Activated T-cell treated with anti-CD3 and anti-CD28 coated beads, Interleukin-2, amount 50 U/mL, for 24 hours (primary cell): ENCODE measurements around the gene INPP5K.

Source experiments
- DNase-seq: peaks from one replicate; pipeline ENCODE4 v3.0.0-alpha.2; 2020
- H3K27ac Mint-ChIP-seq: 2 replicates; pipeline ENCODE4 v1.8.0; 2020; ENCODE audit warnings: mild to moderate bottlenecking, mixed read lengths
- H3K27me3 Mint-ChIP-seq: 2 replicates; pipeline ENCODE4 v1.8.0; 2020; ENCODE audit warnings: mixed read lengths
- H3K36me3 Mint-ChIP-seq: 2 replicates; pipeline ENCODE4 v1.8.0; 2020; ENCODE audit warnings: low read depth, mixed read lengths
- H3K4me1 Mint-ChIP-seq: 2 replicates; pipeline ENCODE4 v1.8.0; 2020; ENCODE audit warnings: low read depth, mixed read lengths
- H3K4me3 Mint-ChIP-seq: 2 replicates; pipeline ENCODE4 v1.8.0; 2020; ENCODE audit warnings: mild to moderate bottlenecking, moderate library complexity, mixed read lengths
- H3K9me3 Mint-ChIP-seq: 2 replicates; pipeline ENCODE4 v1.8.0; 2020; ENCODE audit warnings: mixed read lengths

INPP5K gene

GRCh38 chr17:1503699-1504098 is 12.7 kb downstream of the INPP5K start:
- H3K4me1 Mint-ChIP-seq = no peaks in the 10 kb centered on the region
- DNase-seq = no peak
- no peak overlapping the region for H3K4me3 Mint-ChIP-seq
- H3K9me3 Mint-ChIP-seq = no peaks in the 10 kb centered on the region
- no peaks in the 10 kb centered on the region for H3K27me3 Mint-ChIP-seq
- peak overlapping the region; percentile 1 for H3K27ac Mint-ChIP-seq
- H3K36me3 Mint-ChIP-seq = peaks cover 35% of the 10 kb centered on the region

GRCh38 chr17:1498869-1499268 is 17.5 kb downstream of the INPP5K start:
- H3K27ac Mint-ChIP-seq = no peak overlapping the region
- no peaks in the 10 kb centered on the region for H3K9me3 Mint-ChIP-seq
- H3K27me3 Mint-ChIP-seq = no peaks in the 10 kb centered on the region
- no peak for DNase-seq
- no peak overlapping the region for H3K4me3 Mint-ChIP-seq
- H3K4me1 Mint-ChIP-seq = no peaks in the 10 kb centered on the region
- peaks cover 28% of the 10 kb centered on the region for H3K36me3 Mint-ChIP-seq

GRCh38 chr17:1498233-1498632 is 18.2 kb downstream of the INPP5K start:
- H3K4me3 Mint-ChIP-seq = no peak overlapping the region
- H3K9me3 Mint-ChIP-seq = no peaks in the 10 kb centered on the region
- no peaks in the 10 kb centered on the region for H3K4me1 Mint-ChIP-seq
- H3K36me3 Mint-ChIP-seq = peaks cover 25% of the 10 kb centered on the region
- DNase-seq = no peak
- no peak overlapping the region for H3K27ac Mint-ChIP-seq
- H3K27me3 Mint-ChIP-seq = no peaks in the 10 kb centered on the region

- no peaks in the 10 kb centered on the region for H3K27me3 Mint-ChIP-seq
- DNase-seq = no peak
- H3K4me3 Mint-ChIP-seq = no peak overlapping the region
- H3K36me3 Mint-ChIP-seq = peaks cover 25% of the 10 kb centered on the region
- no peak overlapping the region for H3K27ac Mint-ChIP-seq
- H3K9me3 Mint-ChIP-seq = no peaks in the 10 kb centered on the region
- H3K4me1 Mint-ChIP-seq = no peaks in the 10 kb centered on the region
Measured at GRCh38 chr17:1497831-1498230, 18.6 kb downstream of the INPP5K start.

- Mint-ChIP-seq H3K27ac (no peak overlapping the region), H3K27me3 (peaks cover 4% of the 10 kb centered on the region), H3K4me3 (no peak overlapping the region), H3K4me1 (peaks cover 7% of the 10 kb centered on the region), H3K9me3 (no peaks in the 10 kb centered on the region), H3K36me3 (peaks cover 25% of the 10 kb centered on the region)
- DNase-seq = no peak
Measured at GRCh38 chr17:1496869-1497268, 19.5 kb downstream of the INPP5K start.

- peaks cover 12% of the 10 kb centered on the region for H3K4me1 Mint-ChIP-seq
- H3K4me3 Mint-ChIP-seq = no peak overlapping the region
- no peak overlapping the region for H3K27ac Mint-ChIP-seq
- H3K27me3 Mint-ChIP-seq = peaks cover 4% of the 10 kb centered on the region
- no peak for DNase-seq
- no peaks in the 10 kb centered on the region for H3K9me3 Mint-ChIP-seq
- H3K36me3 Mint-ChIP-seq = peaks cover 22% of the 10 kb centered on the region
Measured at GRCh38 chr17:1495265-1495989, 21.0 kb downstream of the INPP5K start.

GRCh38 chr17:1494736-1495253 is 21.6 kb downstream of the INPP5K start:
- Mint-ChIP-seq H3K27me3 (peaks cover 4% of the 10 kb centered on the region), H3K4me1 (peaks cover 16% of the 10 kb centered on the region), H3K36me3 (peaks cover 22% of the 10 kb centered on the region), H3K9me3 (no peaks in the 10 kb centered on the region), H3K4me3 (no peak overlapping the region), H3K27ac (no peak overlapping the region)
- no peak for DNase-seq

GRCh38 chr17:1494203-1494602 is 22.2 kb downstream of the INPP5K start:
- Mint-ChIP-seq H3K4me1 (peaks cover 16% of the 10 kb centered on the region), H3K36me3 (peaks cover 22% of the 10 kb centered on the region), H3K27ac (no peak overlapping the region), H3K27me3 (peaks cover 4% of the 10 kb centered on the region), H3K4me3 (no peak overlapping the region), H3K9me3 (no peaks in the 10 kb centered on the region)
- no peak for DNase-seq

GRCh38 chr17:1493291-1493980 is 23.0 kb downstream of the INPP5K start:
- H3K27me3 Mint-ChIP-seq = peaks cover 4% of the 10 kb centered on the region
- H3K4me3 Mint-ChIP-seq = no peak overlapping the region
- H3K27ac Mint-ChIP-seq = no peak overlapping the region
- no peak for DNase-seq
- peaks cover 22% of the 10 kb centered on the region for H3K36me3 Mint-ChIP-seq
- no peaks in the 10 kb centered on the region for H3K9me3 Mint-ChIP-seq
- peaks cover 24% of the 10 kb centered on the region for H3K4me1 Mint-ChIP-seq

GRCh38 chr17:1492249-1493206 is 23.9 kb downstream of the INPP5K start, which contains the start of gene MYO1C:
Gene MYO1C (minus strand): TSS chr17:1492686. CDS start chr17:1492487, 199 bp downstream.
- H3K27me3 Mint-ChIP-seq = peaks cover 4% of the 10 kb centered on the region
- H3K36me3 Mint-ChIP-seq = peaks cover 18% of the 10 kb centered on the region
- peak; percentile 38 for DNase-seq
- peaks cover 28% of the 10 kb centered on the region for H3K4me1 Mint-ChIP-seq
- H3K4me3 Mint-ChIP-seq = peak within 1 kb of the TSS; percentile 81
- H3K9me3 Mint-ChIP-seq = no peaks in the 10 kb centered on the region
- peak within 1 kb of the TSS; percentile 87 for H3K27ac Mint-ChIP-seq

GRCh38 chr17:1491443-1492248 is 24.8 kb downstream of the INPP5K start:
- peaks cover 4% of the 10 kb centered on the region for H3K27me3 Mint-ChIP-seq
- peaks cover 15% of the 10 kb centered on the region for H3K36me3 Mint-ChIP-seq
- H3K9me3 Mint-ChIP-seq = no peaks in the 10 kb centered on the region
- peak overlapping the region; percentile 87 for H3K27ac Mint-ChIP-seq
- peak; percentile 67 for DNase-seq
- H3K4me1 Mint-ChIP-seq = peaks cover 34% of the 10 kb centered on the region
- peak overlapping the region; percentile 85 for H3K4me3 Mint-ChIP-seq

GRCh38 chr17:1490643-1491442 is 25.6 kb downstream of the INPP5K start:
- Mint-ChIP-seq H3K27me3 (peaks cover 4% of the 10 kb centered on the region), H3K27ac (peak overlapping the region; percentile 76), H3K36me3 (peaks cover 7% of the 10 kb centered on the region), H3K4me1 (peaks cover 36% of the 10 kb centered on the region), H3K9me3 (no peaks in the 10 kb centered on the region), H3K4me3 (peak overlapping the region; percentile 85)
- DNase-seq = peak; percentile 81

GRCh38 chr17:1488826-1489270 is 27.6 kb downstream of the INPP5K start:
- H3K4me1 Mint-ChIP-seq = peaks cover 41% of the 10 kb centered on the region
- H3K4me3 Mint-ChIP-seq = peak overlapping the region; percentile 60
- DNase-seq = no peak
- H3K27me3 Mint-ChIP-seq = peaks cover 4% of the 10 kb centered on the region
- no peaks in the 10 kb centered on the region for H3K36me3 Mint-ChIP-seq
- no peaks in the 10 kb centered on the region for H3K9me3 Mint-ChIP-seq
- H3K27ac Mint-ChIP-seq = no peak overlapping the region
